PC-9 (cell line): ENCODE results near the gene BCAR3.

ENCODE experiments used
- EZH2 ChIP-seq: fragments of 200-600 bp; sonication (generic); IDR thresholded peaks from 2 replicates; pipeline ENCODE4 v1.8.0; 2017; ENCODE audit warnings: antibody characterized with exemption, low read depth
- TF ChIP-seq, protein P1 (sequence below): fragments of 200-600 bp; sonication (generic); conservative IDR thresholded peaks from 2 replicates; pipeline ENCODE4 v1.6.1; 2017; ENCODE audit warnings: mixed run types, antibody characterized with exemption, mild to moderate bottlenecking, moderate library complexity

DNA sequence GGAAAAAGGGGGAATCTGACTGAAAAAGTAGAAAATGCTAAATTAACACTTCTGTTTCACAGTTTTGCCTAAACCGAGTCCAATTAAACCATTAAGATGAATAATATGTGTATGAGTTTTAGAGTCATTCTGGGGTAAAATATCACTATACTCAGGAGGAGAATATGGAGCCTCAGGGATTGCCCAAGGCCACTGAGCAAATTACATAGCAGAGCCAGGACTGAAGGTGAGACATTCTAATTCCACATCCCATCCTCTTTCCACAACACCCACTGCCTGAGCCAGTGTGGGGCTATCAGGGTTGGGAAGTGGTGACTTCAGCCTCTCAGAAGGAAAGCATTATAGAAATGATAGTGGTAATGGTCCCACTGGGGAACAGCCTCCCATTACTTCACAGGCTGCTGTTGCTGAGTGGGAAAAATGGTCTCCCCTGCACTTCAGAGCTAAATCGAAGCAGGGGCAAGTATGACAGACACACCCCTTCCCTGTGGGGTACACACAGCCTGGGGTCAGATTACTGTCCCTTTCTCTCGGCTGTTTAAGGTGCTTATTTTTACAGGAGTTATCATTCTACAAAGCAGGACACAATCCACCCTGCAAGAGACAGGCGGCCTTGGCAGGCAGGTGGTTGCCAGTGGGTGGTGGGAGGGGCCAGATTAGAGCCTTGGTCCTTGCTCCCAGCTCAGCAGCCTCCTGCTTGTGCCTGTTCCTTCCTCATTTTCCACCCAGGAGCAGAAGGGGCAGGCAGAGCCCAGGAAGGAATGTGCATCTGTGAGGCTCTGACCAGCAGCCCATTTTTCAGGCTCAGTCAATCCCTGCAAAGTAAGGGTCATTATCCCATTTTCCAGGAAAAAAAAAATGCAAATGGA, 9.5 kb upstream of the BCAR3 start:
- TF ChIP-seq, protein P1, sequence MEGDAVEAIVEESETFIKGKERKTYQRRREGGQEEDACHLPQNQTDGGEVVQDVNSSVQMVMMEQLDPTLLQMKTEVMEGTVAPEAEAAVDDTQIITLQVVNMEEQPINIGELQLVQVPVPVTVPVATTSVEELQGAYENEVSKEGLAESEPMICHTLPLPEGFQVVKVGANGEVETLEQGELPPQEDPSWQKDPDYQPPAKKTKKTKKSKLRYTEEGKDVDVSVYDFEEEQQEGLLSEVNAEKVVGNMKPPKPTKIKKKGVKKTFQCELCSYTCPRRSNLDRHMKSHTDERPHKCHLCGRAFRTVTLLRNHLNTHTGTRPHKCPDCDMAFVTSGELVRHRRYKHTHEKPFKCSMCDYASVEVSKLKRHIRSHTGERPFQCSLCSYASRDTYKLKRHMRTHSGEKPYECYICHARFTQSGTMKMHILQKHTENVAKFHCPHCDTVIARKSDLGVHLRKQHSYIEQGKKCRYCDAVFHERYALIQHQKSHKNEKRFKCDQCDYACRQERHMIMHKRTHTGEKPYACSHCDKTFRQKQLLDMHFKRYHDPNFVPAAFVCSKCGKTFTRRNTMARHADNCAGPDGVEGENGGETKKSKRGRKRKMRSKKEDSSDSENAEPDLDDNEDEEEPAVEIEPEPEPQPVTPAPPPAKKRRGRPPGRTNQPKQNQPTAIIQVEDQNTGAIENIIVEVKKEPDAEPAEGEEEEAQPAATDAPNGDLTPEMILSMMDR: no peak
- TF ChIP-seq EZH2: no peak
